Panc1 (cell line): ENCODE results near the gene YBX1. TPM values are rescaled to one million over a fixed set of nuclear protein-coding genes. Genes with fewer than 3 reads are reported as not detected.

Experiments used
- ATAC-seq: fragments of 200-7000 bp; cut with Tn5 transposase; 2 replicates; pipeline ENCODE4 v1.9.1; 2020; ENCODE audit warnings: mild to moderate bottlenecking, moderate library complexity
- BruUV-seq: library from RNA; stranded (reverse); fragments of 400-500 nt; replicated peaks from 2 replicates; lab custom pipeline; 2021; lab: Mats Ljungman, UMichigan
- CTCF ChIA-PET: fragments of 300-600 bp; sonication (Branson Sonifier 250); formaldehyde crosslinking; loops from one replicate; lab custom pipeline; 2022; ENCODE audit warnings: antibody characterized with exemption; lab: Charles Lee
- POLR2A ChIA-PET: fragments of 300-600 bp; sonication (Branson Sonifier 250); formaldehyde crosslinking; loops from one replicate; lab custom pipeline; 2022; ENCODE audit warnings: antibody characterized with exemption; lab: Charles Lee
- DNase-seq: peaks from one replicate; pipeline ENCODE4 v3.0.0-alpha.2; 2010; ENCODE audit warnings: low read depth, low spot score
- H3K27ac ChIP-seq: 2 replicates; pipeline ENCODE4 v1.5.1; 2011; ENCODE audit warnings: mild to moderate bottlenecking, low read length, inconsistent platforms
- H3K27me3 ChIP-seq: fragments of 200-500 bp; sonication (Bioruptor generic); 2 replicates; pipeline ENCODE4 v1.6.0; 2014; ENCODE audit warnings: low read length, inconsistent platforms; ENCODE audit not compliant: control insufficient read depth, insufficient read depth
- H3K36me3 ChIP-seq: fragments of 200-500 bp; sonication (Bioruptor generic); 2 replicates; pipeline ENCODE4 v1.5.1; 2014; ENCODE audit warnings: inconsistent platforms, mild to moderate bottlenecking, low read length, moderate library complexity; ENCODE audit not compliant: control insufficient read depth, insufficient read depth
- H3K4me1 ChIP-seq: 2 replicates; pipeline ENCODE4 v1.5.1; 2011; ENCODE audit warnings: inconsistent platforms, mild to moderate bottlenecking, low read length, moderate library complexity; ENCODE audit not compliant: control insufficient read depth, insufficient read depth
- H3K4me3 ChIP-seq, 2 experiments: 2 replicates each; pipeline ENCODE4 v1.5.1; 2011 to 2012; ENCODE audit warnings: low read depth in 2 of 2, low read length in 2 of 2, mild to moderate bottlenecking in 2 of 2, inconsistent platforms in 1 of 2, moderate library complexity in 1 of 2
- H3K9me3 ChIP-seq: fragments of 200-500 bp; sonication (Bioruptor generic); 2 replicates; pipeline ENCODE4 v1.5.1; 2014; ENCODE audit warnings: low read depth, mild to moderate bottlenecking, inconsistent platforms, low read length, moderate library complexity; ENCODE audit not compliant: control insufficient read depth, insufficient read depth
- CTCF ChIP-seq: fragments of 450-650 bp; IDR thresholded peaks from 2 replicates; pipeline ENCODE4 v1.5.1; 2017; ENCODE audit warnings: mild to moderate bottlenecking
- POLR2AphosphoS5 ChIP-seq: IDR thresholded peaks from 2 replicates; pipeline ENCODE4 v1.6.1; 2012; ENCODE audit warnings: mild to moderate bottlenecking, low read depth, low read length, moderate library complexity
- REST ChIP-seq, 2 experiments: IDR thresholded peaks; 2 replicates each; pipeline ENCODE4 v1.6.1; 2011 to 2012; ENCODE audit warnings: low read depth in 2 of 2, control low read depth in 1 of 2, low read length in 1 of 2, mild to moderate bottlenecking in 1 of 2, moderate library complexity in 1 of 2; ENCODE audit not compliant: insufficient read depth in 1 of 2
- SIN3A ChIP-seq: IDR thresholded peaks from 2 replicates; pipeline ENCODE4 v1.6.1; 2012; ENCODE audit warnings: low read depth, mild to moderate bottlenecking, low read length, moderate library complexity, borderline replicate concordance; ENCODE audit not compliant: insufficient read depth
- TCF7L2 ChIP-seq: IDR thresholded peaks from 2 replicates; pipeline ENCODE4 v1.6.1; 2011; ENCODE audit warnings: mild to moderate bottlenecking, low read depth, low read length, inconsistent platforms
- in situ Hi-C: cut with HindIII; loops from 2 replicates; pipeline ENCODE4 v1.10.0; 2016; ENCODE audit warnings: low sequenced_read_pairs, low pct_unique_long_range_greater_than_20kb
- intact Hi-C: fragments of 100-400 bp; cut with micrococcal nuclease; formaldehyde crosslinking; loops from one replicate; pipeline ENCODE4 v1.10.0; 2022; ENCODE audit not compliant: unreplicated experiment
- total RNA-seq: library from RNA; stranded (reverse); gene quantifications from one replicate; pipeline ENCODE4 v1.2.1, GENCODE V29; 2021; ENCODE audit not compliant: unreplicated experiment

Gene YBX1
- total RNA-seq, 1 experiment from 2014 or later, result 908 TPM

GRCh38 chr1:42660907-42661500, 21.2 kb upstream of the YBX1 start:
- POLR2A ChIA-PET, result no interaction called here

GRCh38 chr1:42669936-42670335, 12.3 kb upstream of the YBX1 start:
- H3K36me3 ChIP-seq, result peaks cover 17% of the 10 kb centered on the region
- CTCF ChIA-PET, result no interaction called here

More at GRCh38 chr1:42660907-42661500, 21.2 kb upstream of the YBX1 start:
- no TSS peak for BruUV-seq
- intact Hi-C loops, result no loop called here
- H3K4me3 ChIP-seq, result no peak overlapping the region
- no peak overlapping the region for H3K27ac ChIP-seq
- H3K36me3 ChIP-seq, result peaks cover 39% of the 10 kb centered on the region
- CTCF ChIA-PET, result interaction anchor here (0.6 kb wide), 1 partner anchor 283 kb away, joined by 3 read pairs; no protein-coding TSS in a partner anchor
- no peaks in the 10 kb centered on the region for H3K27me3 ChIP-seq
- no peaks in the 10 kb centered on the region for H3K9me3 ChIP-seq
- ATAC-seq (no peak), DNase-seq (no peak)
- peaks cover 15% of the 10 kb centered on the region for H3K4me1 ChIP-seq
- TF ChIP-seq POLR2AphosphoS5 (no peak), CTCF (no peak), TCF7L2 (no peak), REST (IDR thresholded peaks at IDR 0.05; ENCODE audit: insufficient read depth in 1 of 2, low read depth in 2 of 2, low read length in 1 of 2) (no peak), SIN3A (no peak)
- in situ Hi-C loops, result no loop called here

More at GRCh38 chr1:42669936-42670335, 12.3 kb upstream of the YBX1 start:
- no peaks in the 10 kb centered on the region for H3K9me3 ChIP-seq
- TF ChIP-seq REST (IDR thresholded peaks at IDR 0.05; ENCODE audit: insufficient read depth in 1 of 2, low read depth in 2 of 2, low read length in 1 of 2) (no peak), CTCF (no peak), TCF7L2 (no peak), POLR2AphosphoS5 (no peak), SIN3A (no peak)
- in situ Hi-C loops, result no loop called here
- POLR2A ChIA-PET, result no interaction called here
- H3K4me1 ChIP-seq, result no peaks in the 10 kb centered on the region
- intact Hi-C loops, result no loop called here
- BruUV-seq, result no TSS peak
- no peak for DNase-seq
- ATAC-seq, result no peak
- H3K27me3 ChIP-seq, result no peaks in the 10 kb centered on the region
- H3K4me3 ChIP-seq, result no peak overlapping the region
- no peak overlapping the region for H3K27ac ChIP-seq
